Muscle layer of colon (tissue), 2 donors: ENCODE results near the gene MYRFL.

Experiments used
- H3K27ac ChIP-seq: one replicate; pipeline ENCODE4 v1.7.0; 2013; ENCODE audit warnings: low read depth, mild to moderate bottlenecking, low read length, moderate library complexity
- H3K27me3 ChIP-seq, 2 donors: one replicate each; pipeline ENCODE4 v1.7.0; 2013; ENCODE audit warnings: low read length in 2 of 2, mild to moderate bottlenecking in 2 of 2; ENCODE audit not compliant: insufficient read depth in 2 of 2, control insufficient read depth in 1 of 2
- H3K36me3 ChIP-seq: one replicate; pipeline ENCODE4 v1.7.0; 2013; ENCODE audit warnings: mild to moderate bottlenecking, low read length; ENCODE audit not compliant: insufficient read depth
- H3K4me1 ChIP-seq: one replicate; pipeline ENCODE4 v1.7.0; 2013; ENCODE audit warnings: mild to moderate bottlenecking, low read length; ENCODE audit not compliant: insufficient read depth
- H3K4me3 ChIP-seq, 2 donors: one replicate each; pipeline ENCODE4 v1.7.0; 2013; ENCODE audit warnings: low read length in 2 of 2, low read depth in 1 of 2, mild to moderate bottlenecking in 1 of 2, moderate library complexity in 1 of 2
- H3K9ac ChIP-seq: one replicate; pipeline ENCODE4 v1.7.0; 2013; ENCODE audit warnings: low read length
- H3K9me3 ChIP-seq: one replicate; pipeline ENCODE4 v1.7.0; 2013; ENCODE audit warnings: mild to moderate bottlenecking, low read length
- donor health status: abdominal sarcoma.
- donor health status: Adenocarcinoma of cecum.

The MYRFL gene

DNA sequence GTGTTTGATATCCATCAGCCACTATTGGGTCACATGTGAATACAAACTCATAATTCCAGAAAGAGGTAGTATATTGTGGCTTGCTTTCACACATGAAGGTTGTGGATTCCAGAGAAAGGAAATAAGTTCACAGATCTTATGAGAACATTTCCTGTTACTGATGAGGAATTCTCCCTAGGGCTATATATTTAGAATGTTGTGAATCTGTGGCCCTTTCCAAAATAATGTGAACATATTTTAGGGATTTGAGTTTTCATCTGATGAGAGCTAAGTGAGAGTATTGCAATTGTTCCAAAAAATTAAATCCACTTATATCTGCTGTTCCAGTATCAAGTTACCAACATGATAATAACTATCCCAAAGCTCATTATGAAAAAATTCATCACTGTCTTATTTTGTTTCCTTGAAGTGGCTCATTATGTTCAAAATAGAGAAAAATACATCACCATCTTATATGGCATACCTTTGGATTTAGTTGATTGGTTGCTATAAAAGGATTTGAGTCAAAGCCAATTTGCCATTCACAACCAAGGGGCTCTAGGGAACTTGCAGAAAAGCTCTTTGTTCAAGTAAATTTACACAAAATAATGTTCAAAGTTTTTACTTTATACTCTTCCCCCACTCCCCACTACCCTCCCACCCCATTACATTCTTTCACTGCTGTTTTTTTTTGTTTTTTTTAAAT is 76.3 kb downstream of the MYRFL start:
- H3K27ac ChIP-seq, result no peak overlapping the region
- H3K36me3 ChIP-seq, result no peaks in the 10 kb centered on the region
- H3K27me3 ChIP-seq, result no peaks in the 10 kb centered on the region
- no peak overlapping the region for H3K4me3 ChIP-seq
- peaks cover 4% of the 10 kb centered on the region for H3K4me1 ChIP-seq
- H3K9ac ChIP-seq, result no peak overlapping the region
- H3K9me3 ChIP-seq, result no peaks in the 10 kb centered on the region

DNA sequence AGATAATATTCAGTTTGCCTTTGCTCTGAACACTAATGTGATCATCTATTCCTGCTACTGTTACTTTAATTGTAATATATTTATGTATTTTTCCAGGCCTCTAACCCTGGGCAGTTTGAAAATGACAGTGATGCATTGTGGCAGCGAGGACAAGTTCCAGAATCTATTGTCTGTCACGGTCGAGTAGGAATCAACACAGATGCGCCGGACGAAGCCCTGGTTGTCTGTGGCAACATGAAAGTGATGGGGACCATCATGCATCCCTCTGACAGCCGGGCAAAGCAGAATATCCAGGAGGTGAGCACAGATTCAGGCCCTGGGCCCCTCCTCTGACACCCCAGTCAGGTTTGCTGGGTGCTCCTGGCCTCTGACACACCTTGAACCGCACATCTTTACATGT is 78.5 kb downstream of the MYRFL start:
- no peak overlapping the region for H3K27ac ChIP-seq
- no peak overlapping the region for H3K4me3 ChIP-seq
- no peaks in the 10 kb centered on the region for H3K9me3 ChIP-seq

DNA sequence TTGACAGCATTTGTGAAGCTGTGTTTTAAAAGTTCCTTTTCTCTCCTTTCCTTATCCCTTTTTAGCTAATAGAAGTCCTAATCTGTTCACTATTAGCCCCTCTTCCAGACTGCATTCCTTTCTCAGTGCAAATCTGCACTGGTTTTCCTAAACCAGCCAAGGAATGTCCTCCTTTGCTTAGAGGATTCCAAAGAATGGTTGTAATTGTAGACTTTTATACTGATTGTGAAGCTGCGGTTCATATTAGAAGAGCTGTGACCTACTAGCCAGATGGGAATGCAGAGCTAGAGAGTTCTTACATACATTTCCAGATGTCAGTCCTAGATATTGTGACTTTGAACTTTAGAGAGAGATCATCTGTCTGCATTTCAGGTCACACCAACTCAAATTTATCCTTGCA is 79.8 kb downstream of the MYRFL start:
- Histone ChIP-seq H3K27ac (no peak overlapping the region), H3K9me3 (no peaks in the 10 kb centered on the region), H3K27me3 (no peaks in the 10 kb centered on the region), H3K9ac (no peak overlapping the region), H3K4me3 (no peak overlapping the region), H3K36me3 (no peaks in the 10 kb centered on the region), H3K4me1 (no peaks in the 10 kb centered on the region)

More for the DNA sequence above, 78.5 kb downstream of the MYRFL start:
- no peaks in the 10 kb centered on the region for H3K4me1 ChIP-seq
- H3K36me3 ChIP-seq, result no peaks in the 10 kb centered on the region
- H3K9ac ChIP-seq, result no peak overlapping the region
- no peaks in the 10 kb centered on the region for H3K27me3 ChIP-seq

DNA sequence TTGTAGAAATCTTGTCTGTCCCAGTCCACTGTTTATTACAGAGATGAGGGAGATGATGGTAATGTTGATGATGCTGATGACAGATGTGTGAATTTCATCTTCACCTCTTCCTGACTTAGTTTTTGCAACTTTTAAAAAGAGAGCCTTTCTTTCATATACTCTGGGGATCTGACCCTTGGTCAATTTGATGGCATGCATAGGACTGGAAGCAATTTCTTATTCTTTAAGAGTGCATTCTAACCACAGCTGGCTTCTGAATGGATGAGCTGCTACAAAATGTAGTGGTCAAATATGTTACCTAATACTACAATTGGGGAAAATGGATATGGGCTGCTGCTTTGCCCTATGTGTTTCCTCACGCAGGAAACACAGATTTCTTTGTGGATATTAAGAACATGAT is 80.8 kb downstream of the MYRFL start:
- Histone ChIP-seq H3K4me3 (no peak overlapping the region), H3K9ac (no peak overlapping the region), H3K9me3 (no peaks in the 10 kb centered on the region), H3K27me3 (no peaks in the 10 kb centered on the region), H3K4me1 (no peaks in the 10 kb centered on the region), H3K36me3 (no peaks in the 10 kb centered on the region), H3K27ac (no peak overlapping the region)

DNA sequence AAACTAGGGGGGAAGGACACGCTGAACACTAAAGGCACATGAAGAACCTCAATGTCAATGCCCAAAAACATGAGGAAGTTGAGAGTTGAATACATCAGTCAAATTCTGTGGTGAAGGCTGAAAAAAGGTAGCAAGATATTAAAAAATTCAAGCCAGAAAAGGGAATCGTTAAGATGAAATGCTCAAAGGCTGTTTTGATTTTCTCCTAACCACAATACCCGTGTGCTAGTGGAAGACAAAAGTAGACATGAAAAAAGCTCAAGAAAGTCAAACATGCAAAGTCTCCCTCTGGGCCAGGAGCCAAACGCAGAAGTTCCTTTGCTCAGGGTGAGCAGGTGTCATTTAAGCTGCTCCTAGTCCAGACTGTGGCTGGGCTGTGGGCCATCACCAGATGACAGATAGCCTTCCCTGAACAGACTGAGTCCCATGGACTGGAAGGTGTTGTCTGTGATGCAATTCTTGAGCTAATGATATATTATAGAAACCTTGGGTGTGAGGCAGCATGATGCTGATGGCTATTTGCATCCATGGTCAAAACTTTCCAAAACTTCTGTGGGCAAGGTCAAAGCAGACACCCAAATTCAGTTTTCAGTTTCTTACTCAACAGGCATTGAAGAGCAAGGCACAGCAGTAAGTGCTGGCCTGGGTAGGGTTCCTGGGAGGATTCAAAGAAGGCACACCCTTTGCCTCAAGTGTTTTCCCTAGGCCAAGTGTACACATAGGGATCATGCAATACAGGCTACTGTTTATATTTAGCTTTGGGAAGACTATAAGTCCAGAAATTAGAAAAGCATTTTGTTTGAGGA is 81.6 kb downstream of the MYRFL start:
- Histone ChIP-seq H3K9ac (no peak overlapping the region), H3K27ac (no peak overlapping the region), H3K4me1 (no peaks in the 10 kb centered on the region), H3K27me3 (no peaks in the 10 kb centered on the region), H3K9me3 (no peaks in the 10 kb centered on the region), H3K36me3 (no peaks in the 10 kb centered on the region), H3K4me3 (no peak overlapping the region)

DNA sequence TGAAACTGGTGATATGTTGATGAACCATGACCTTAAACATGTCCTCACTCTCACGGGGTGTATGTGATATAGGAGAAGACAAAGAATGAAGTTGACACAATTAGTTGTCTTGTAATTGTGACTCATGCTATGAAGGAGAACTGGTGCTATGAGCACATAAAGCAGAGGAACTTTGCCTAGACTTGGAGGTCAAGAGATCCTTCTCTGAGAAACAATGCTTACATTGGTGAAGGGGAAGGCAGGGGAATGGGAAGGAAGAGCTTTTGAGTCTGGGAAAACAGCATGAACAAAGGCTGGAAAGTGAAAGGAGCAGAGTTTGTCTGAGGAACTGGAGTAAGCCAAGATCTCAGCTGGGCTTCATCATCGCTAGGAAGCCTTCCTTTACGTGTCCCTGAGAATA is 83.2 kb downstream of the MYRFL start:
- Histone ChIP-seq H3K4me1 (no peaks in the 10 kb centered on the region), H3K27ac (no peak overlapping the region), H3K27me3 (no peaks in the 10 kb centered on the region), H3K9me3 (no peaks in the 10 kb centered on the region), H3K9ac (no peak overlapping the region), H3K36me3 (no peaks in the 10 kb centered on the region), H3K4me3 (no peak overlapping the region)

DNA sequence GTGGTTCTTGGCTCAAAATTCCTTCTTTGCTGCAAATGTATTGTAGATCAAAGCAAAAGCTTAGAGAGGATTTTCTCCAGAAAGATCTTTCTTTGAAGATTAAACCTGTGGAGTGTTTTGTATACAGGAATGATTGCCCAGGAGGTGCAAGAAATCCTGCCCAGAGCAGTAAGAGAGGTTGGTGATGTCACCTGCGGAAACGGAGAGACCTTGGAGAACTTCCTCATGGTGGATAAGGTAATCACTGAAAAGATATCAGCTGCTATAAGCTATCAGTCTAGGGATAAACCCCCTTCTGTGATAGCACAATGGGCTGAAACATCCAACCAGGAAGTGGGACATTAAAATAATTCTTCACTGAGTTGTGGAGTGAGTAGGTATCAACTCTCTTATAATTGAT is 85.7 kb downstream of the MYRFL start:
- no peak overlapping the region for H3K27ac ChIP-seq
- H3K36me3 ChIP-seq, result no peaks in the 10 kb centered on the region
- H3K4me1 ChIP-seq, result no peaks in the 10 kb centered on the region
- no peak overlapping the region for H3K4me3 ChIP-seq
- no peaks in the 10 kb centered on the region for H3K9me3 ChIP-seq
- H3K27me3 ChIP-seq, result no peaks in the 10 kb centered on the region
- no peak overlapping the region for H3K9ac ChIP-seq

DNA sequence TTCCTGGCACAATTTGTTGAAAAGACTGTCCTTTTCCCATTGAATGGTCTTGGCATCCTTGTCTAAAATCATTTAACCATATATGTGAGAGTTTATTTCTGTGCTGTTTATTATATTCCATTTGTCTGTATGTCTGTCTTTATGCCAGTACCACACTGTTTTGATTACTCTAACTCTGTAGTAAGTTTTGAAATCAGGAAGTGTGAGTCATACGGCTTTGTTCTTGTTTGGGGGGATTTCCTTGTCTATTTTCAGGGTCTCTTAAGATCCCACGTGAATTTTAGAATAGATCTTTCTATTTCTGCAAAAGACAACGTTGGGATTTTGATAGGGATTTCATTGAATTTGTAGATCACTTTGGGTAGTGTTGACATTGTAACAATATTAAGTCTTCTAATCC is 88.5 kb downstream of the MYRFL start:
- no peak overlapping the region for H3K4me3 ChIP-seq
- no peak overlapping the region for H3K9ac ChIP-seq
- no peaks in the 10 kb centered on the region for H3K36me3 ChIP-seq
- H3K9me3 ChIP-seq, result no peaks in the 10 kb centered on the region
- H3K4me1 ChIP-seq, result no peaks in the 10 kb centered on the region
- no peaks in the 10 kb centered on the region for H3K27me3 ChIP-seq
- no peak overlapping the region for H3K27ac ChIP-seq

DNA sequence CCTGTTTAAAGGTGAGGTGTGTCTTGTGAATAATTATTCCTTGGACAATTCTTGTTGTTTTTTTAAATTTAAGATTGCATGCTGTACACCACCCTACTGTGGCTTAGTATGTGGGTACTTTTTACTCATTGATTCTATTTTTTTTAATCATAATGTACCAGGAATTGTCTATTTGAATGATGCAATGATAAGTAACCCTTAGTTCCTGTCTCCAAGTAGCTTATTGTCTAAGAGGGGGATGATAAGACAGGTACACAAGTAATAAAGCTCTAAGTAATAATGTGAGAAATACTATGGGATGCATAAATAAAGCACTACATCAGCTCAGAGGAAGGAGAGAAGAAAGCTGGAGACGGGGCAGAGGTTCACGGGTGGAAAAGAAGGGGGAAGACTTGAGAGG is 90.9 kb downstream of the MYRFL start:
- no peaks in the 10 kb centered on the region for H3K36me3 ChIP-seq
- no peaks in the 10 kb centered on the region for H3K9me3 ChIP-seq
- no peak overlapping the region for H3K27ac ChIP-seq
- no peaks in the 10 kb centered on the region for H3K27me3 ChIP-seq
- H3K4me3 ChIP-seq, result no peak overlapping the region
- no peak overlapping the region for H3K9ac ChIP-seq
- no peaks in the 10 kb centered on the region for H3K4me1 ChIP-seq

DNA sequence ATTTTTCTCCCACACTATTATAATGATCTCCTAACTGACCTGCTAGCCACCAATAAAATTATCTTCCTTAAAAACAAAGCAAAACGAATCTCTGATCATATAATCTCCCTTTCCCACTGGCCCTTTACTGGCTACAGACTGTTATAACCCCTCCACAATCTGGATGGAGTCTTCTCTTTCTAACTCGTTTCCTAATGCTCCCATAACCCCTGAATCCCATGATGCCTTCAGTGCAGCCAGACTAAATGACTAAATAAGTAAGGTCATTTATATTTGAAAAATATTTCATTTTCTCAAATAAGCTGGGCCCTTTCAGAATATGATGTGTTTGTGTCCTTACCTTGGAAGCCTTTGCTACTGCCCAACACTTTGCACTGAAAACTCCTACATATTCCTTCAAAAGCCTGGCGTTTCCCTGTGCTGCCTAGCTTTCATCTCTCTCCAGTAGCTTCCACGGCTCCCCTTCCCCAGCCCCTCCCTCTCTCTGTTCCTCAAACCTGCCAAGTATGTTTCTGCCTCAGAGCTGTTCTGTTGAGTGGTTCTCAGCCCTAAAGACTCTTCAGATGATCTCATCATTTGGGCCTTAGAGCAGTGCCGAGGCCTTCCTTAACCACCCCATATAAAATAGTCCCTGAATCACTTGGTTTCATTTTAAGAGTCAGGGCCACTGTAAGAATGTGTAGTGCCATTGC is 91.7 kb downstream of the MYRFL start:
- Histone ChIP-seq H3K4me3 (no peak overlapping the region), H3K4me1 (no peaks in the 10 kb centered on the region), H3K27ac (no peak overlapping the region), H3K36me3 (no peaks in the 10 kb centered on the region), H3K9me3 (no peaks in the 10 kb centered on the region), H3K9ac (no peak overlapping the region), H3K27me3 (no peaks in the 10 kb centered on the region)

DNA sequence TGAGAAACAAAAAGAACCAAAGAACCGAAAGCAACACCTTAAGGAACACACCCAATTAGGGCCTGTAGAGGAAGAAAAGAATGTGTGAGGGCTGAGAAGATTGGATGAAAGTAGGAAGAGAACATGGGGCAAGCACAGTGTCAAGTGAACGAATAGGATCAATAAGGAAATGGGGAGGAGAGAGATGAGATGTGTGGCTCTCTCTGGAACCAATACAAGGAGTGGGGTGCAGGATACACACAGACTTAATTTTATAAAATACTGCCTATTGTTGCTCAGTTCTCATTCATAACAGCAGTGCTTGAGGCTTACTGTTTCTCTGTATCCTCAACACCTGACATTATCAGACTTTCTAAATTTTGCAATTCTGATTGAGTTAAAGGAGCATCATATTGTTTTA is 93.3 kb downstream of the MYRFL start:
- no peak overlapping the region for H3K4me3 ChIP-seq
- no peaks in the 10 kb centered on the region for H3K27me3 ChIP-seq
- no peaks in the 10 kb centered on the region for H3K36me3 ChIP-seq
- no peaks in the 10 kb centered on the region for H3K9me3 ChIP-seq
- H3K9ac ChIP-seq, result no peak overlapping the region
- no peak overlapping the region for H3K27ac ChIP-seq
- no peaks in the 10 kb centered on the region for H3K4me1 ChIP-seq
